GM19395 (cell line): ENCODE data around the gene LMAN1.

Experiments used
- ATAC-seq: cut with Tn5 transposase; IDR thresholded peaks from one replicate; pipeline ENCODE4 v1.9.1; 2021; ENCODE audit warnings: mild to moderate bottlenecking, moderate library complexity; ENCODE audit not compliant: unreplicated experiment

LMAN1 gene, protein sequence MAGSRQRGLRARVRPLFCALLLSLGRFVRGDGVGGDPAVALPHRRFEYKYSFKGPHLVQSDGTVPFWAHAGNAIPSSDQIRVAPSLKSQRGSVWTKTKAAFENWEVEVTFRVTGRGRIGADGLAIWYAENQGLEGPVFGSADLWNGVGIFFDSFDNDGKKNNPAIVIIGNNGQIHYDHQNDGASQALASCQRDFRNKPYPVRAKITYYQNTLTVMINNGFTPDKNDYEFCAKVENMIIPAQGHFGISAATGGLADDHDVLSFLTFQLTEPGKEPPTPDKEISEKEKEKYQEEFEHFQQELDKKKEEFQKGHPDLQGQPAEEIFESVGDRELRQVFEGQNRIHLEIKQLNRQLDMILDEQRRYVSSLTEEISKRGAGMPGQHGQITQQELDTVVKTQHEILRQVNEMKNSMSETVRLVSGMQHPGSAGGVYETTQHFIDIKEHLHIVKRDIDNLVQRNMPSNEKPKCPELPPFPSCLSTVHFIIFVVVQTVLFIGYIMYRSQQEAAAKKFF

GRCh38 chr18:59358712-59359575, at the start of gene LMAN1:
Gene LMAN1, minus strand, starts transcription at chr18:59359265. Its CDS starts 21 bp downstream, at chr18:59359244.
- ATAC-seq: peak; percentile 91

- peak; percentile 99 for ATAC-seq
Measured at GRCh38 chr18:59402432-59403090, 43.5 kb upstream of the LMAN1 start.

GRCh38 chr18:59400407-59400806, 41.3 kb upstream of the LMAN1 start:
- ATAC-seq: no peak

DNA sequence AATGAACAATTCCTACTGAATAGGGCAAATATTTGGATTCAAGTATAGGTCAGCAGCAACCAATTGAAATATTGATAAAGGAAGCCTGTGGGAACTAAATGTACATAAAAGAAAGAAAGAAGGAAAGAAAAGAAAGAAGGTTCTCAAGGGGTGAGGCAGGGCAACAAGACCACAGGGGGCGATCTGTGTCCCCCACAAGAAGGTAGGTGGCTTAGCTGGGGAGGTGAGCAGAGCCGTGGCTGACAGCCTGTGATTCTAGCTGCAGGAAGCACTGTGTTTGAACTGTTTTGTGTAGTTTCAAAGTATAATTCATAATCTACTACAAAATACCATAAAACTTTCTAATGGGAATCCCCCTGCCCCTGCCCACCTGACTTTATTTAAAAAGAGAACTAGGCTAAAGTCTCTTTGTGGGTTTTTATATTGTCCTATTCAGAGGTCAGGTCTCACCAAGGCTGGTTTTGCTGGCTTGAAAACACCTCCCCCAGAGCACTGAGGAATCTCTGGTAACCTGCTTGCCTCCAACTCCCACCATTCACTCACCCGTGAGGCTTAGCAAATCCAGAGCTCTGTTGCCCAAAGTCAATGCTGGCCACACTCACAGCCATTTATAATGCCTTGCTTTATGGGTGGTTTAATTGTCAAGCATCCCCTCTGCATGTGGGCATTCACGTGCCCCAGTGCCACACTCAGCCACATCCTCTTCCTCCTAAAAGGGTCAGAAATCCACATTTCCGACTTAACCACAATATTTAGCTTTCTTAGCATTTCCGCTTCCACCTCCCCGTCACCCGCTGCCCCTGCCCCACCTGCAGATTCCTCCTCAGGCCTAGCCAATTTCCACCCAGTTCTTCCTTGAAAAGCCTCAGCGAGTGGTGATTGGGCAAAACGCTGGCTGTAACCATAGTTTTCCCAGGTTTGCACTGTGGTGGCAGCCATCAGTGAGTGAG, 36.4 kb upstream of the LMAN1 start:
- no peak for ATAC-seq

- ATAC-seq: no peak
Measured at GRCh38 chr18:59393381-59393780, 34.3 kb upstream of the LMAN1 start.

DNA sequence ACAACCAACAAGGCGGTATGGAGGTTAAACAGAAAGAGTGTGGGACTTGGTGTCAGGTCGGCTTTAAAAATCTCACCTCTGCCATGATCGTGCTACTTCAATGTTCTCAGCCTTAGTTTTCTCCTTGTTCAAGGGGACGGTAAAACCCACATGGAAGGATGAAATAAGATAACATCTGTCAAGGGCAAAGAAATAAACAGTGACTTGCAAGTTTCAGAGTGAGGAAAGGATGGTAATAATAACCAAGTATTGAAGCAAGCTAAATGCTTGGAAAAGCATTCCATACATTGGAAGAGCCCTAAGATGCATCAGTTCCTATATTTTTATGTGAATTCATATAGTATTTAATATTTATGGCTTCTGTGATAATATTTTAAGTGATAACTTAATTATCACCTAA, 29.8 kb upstream of the LMAN1 start:
- ATAC-seq: no peak

DNA sequence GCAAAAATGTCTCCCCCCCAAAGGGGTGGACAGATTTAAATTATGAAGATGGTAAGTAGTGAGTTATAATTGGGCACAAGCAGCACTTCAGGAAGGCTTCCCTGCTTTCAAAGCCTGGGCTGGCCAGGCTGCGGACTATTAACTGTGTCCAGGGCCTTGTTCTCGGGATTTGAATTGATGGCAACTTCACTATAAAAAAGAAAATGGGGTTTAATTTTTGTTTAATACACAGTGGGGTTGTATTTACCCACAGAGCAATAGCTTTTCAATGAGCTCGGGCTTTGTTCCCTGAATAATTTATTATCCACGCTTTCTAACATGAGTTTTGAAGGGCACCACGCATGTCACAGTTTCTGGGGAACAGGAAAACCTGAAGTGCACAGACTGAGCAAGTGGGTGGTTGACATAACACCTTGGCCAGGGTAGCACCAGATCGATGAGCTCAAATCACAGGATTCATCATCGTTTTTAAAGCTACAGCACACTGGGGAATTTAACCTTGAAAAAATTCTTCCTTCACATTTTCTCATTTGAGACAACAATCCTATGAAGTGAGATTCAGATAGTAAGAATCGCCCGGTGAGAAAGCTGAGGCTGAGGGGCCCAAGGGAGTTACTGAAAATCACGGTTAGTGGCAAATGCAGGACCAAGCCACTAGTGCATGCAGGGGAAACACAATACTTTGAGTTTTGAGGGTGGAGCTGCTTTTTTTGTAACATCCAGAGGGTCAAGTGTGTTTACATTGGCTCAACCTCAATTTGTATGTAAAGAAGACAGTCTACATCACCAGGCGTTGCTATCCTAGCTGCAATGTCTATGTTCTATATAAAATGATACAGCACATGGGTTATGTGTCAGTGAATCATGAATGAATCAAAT, 28.9 kb upstream of the LMAN1 start:
- no peak for ATAC-seq

GRCh38 chr18:59386909-59387686, 28.0 kb upstream of the LMAN1 start:
- no peak for ATAC-seq

GRCh38 chr18:59385191-59385590, 26.1 kb upstream of the LMAN1 start:
- no peak for ATAC-seq

- ATAC-seq: no peak
Measured at GRCh38 chr18:59383851-59384250, 24.8 kb upstream of the LMAN1 start.

DNA sequence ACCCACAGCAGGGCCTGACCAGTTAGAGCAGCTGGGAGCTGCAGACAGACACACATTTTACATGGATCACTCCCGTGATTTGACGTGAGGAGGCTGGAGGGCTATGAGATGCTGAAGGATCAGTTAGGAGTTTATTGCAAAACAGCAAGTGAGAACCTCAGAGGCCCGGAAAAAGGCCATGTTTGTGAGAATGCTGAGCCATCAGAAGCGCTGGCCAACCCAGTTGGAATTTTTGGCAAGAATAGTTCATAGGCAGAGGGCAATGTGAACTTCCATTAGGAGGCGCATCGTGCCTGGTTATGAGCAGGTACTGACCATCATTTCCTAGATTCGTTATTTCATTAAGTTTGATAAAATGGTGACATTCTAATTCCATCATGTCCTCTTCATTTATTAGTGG, 23.3 kb upstream of the LMAN1 start:
- ATAC-seq: no peak

DNA sequence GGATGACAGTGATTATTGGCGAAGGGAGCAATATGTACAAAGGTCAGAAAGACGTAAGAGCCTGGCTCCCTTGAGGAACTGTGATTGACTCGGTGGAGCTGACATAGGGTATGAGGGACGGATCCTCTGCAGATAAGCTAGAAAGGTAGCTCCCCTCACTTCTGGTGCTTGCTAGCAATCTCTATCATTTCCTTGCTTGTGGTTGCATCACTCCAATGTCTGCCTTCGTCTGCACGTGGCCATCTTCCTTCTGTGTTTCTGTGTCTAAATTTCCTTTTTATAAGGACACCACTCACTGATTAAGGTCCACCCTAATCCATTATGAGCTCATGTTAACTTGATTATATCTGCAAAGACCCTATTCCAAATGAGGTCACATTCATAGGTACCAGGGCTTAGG, 22.9 kb upstream of the LMAN1 start:
- no peak for ATAC-seq

GRCh38 chr18:59380706-59381105, 21.6 kb upstream of the LMAN1 start:
- no peak for ATAC-seq

- no peak for ATAC-seq
Measured at GRCh38 chr18:59379772-59380522, 20.9 kb upstream of the LMAN1 start.

- ATAC-seq: no peak
Measured at GRCh38 chr18:59377613-59378337, 18.7 kb upstream of the LMAN1 start.

DNA sequence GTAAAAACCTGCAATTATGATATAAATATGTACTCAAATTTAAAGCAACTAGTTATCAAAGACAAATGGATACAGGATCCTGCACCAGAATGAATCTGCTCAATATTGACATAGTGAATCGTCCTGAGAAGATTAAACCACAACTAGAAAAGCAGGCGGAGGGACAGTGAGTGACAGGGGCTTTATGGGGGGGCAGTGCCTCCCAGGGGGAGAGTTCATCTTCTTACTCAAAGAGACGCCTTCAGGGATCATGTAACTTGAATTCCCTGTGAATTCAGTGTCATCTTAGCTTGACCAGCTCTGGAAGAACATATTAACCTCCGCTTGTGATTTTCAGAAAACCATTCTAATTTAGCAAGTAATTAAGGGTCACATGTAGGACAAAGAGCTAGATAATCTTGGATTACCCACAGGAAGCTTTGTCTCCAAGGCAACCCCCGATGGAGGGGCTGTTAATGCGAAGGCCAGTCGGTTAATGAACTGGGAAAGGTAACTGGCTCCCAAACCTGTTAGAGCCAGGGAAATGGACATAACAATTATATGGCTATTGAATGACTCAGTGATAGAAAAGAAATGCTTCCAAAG, 17.4 kb upstream of the LMAN1 start:
- ATAC-seq: no peak

DNA sequence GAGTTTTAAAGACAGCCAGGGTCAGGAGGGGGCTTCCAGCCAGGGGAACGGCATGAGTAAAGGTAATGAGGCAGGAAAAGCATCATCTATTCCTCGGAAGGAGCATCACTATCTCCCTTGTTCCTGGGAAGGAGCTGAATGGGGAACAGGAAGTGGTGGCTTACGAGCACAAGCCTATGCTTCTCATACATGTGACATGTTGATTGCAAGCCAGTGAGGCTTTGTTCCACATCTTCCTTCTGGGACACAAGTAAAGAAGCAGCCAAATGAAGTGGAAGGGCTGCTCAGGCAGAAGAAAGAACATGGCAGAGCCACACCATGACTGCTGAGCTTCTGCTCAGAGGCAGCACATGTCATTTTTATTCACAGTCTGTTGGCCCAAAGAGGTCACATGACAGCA, 15.1 kb upstream of the LMAN1 start:
- ATAC-seq: no peak
